Smooth muscle cell (in vitro differentiated cells): ENCODE data around the gene TRHDE. TPM values are rescaled to one million over a fixed set of nuclear protein-coding genes. Genes with fewer than 3 reads are reported as not detected.

Experiments
- DNase-seq: peaks from one replicate; lab custom pipeline; 2025; ENCODE audit not compliant: unreplicated experiment; lab: John Stamatoyannopoulos, UW
- H2AFZ ChIP-seq: fragments of 200-600 bp; sonication (generic); 2 replicates; pipeline ENCODE4 v1.6.0; 2016; ENCODE audit warnings: antibody characterized with exemption, low read depth, mild to moderate bottlenecking
- H3F3A ChIP-seq: fragments of 200-600 bp; sonication (generic); 2 replicates; pipeline ENCODE4 v1.6.0; 2017; ENCODE audit warnings: antibody characterized with exemption, low read depth
- H3K27ac ChIP-seq: fragments of 200-600 bp; sonication (generic); 2 replicates; pipeline ENCODE4 v1.5.1; 2016; ENCODE audit warnings: low read depth, mild to moderate bottlenecking
- H3K27me3 ChIP-seq: fragments of 200-600 bp; sonication (generic); 2 replicates; pipeline ENCODE4 v1.6.1; 2016; ENCODE audit warnings: low read depth, mild to moderate bottlenecking
- H3K36me3 ChIP-seq: fragments of 200-600 bp; sonication (generic); 2 replicates; pipeline ENCODE4 v1.5.1; 2016; ENCODE audit warnings: low read depth
- H3K4me1 ChIP-seq: fragments of 200-600 bp; sonication (generic); 2 replicates; pipeline ENCODE4 v1.5.1; 2016; ENCODE audit warnings: low read depth
- H3K4me2 ChIP-seq: fragments of 200-600 bp; sonication (generic); 2 replicates; pipeline ENCODE4 v1.6.0; 2016; ENCODE audit warnings: mild to moderate bottlenecking
- H3K4me3 ChIP-seq: fragments of 200-600 bp; sonication (generic); 2 replicates; pipeline ENCODE4 v1.5.1; 2016; ENCODE audit warnings: mild to moderate bottlenecking
- H3K79me2 ChIP-seq: fragments of 200-600 bp; sonication (generic); 2 replicates; pipeline ENCODE4 v1.6.0; 2016; ENCODE audit warnings: low read depth, mild to moderate bottlenecking
- H3K9ac ChIP-seq: fragments of 200-600 bp; sonication (generic); 2 replicates; pipeline ENCODE4 v1.6.0; 2016; ENCODE audit warnings: low read depth
- H3K9me3 ChIP-seq: fragments of 200-600 bp; sonication (generic); replicated peaks from 2 replicates; pipeline ENCODE4 v1.5.1; 2016; ENCODE audit warnings: low read depth
- H4K20me1 ChIP-seq: fragments of 200-600 bp; sonication (generic); 2 replicates; pipeline ENCODE4 v1.6.0; 2016; ENCODE audit warnings: low read depth
- CTCF ChIP-seq: fragments of 200-600 bp; sonication (generic); IDR thresholded peaks from 2 replicates; pipeline ENCODE4 v1.5.1; 2017; ENCODE audit warnings: borderline replicate concordance, mild to moderate bottlenecking, antibody characterized with exemption; ENCODE audit not compliant: insufficient read depth, poor library complexity, severe bottlenecking
- WGBS: methylation state at CpG from one replicate; pipeline ENCODE4 v1.1.7; 2016; ENCODE audit warnings: low lambda C conversion rate; 5-methylcytosine and 5-hydroxymethylcytosine counted together
- polyA plus RNA-seq: library from polyadenylated mRNA; unstranded; fragments of >200 nt; fragmentation: Nextera tagmentation; extraction: Ambion mirVana; gene quantifications from 2 replicates; pipeline ENCODE4 v1.2.1, GENCODE V29; 2016
- total RNA-seq: library from RNA; depleted of rRNA; stranded (reverse); fragments of >200 nt; gene quantifications from 2 replicates; pipeline ENCODE4 v1.2.3, GENCODE V29; 2014

The TRHDE gene
- total and polyA plus RNA-seq, 2 experiments from 2014 or later, result 0.32 to 0.81 TPM

GRCh38 chr12:72272731-72273498 is 745 bp downstream of the TRHDE start:
- peaks cover 22% of the 10 kb centered on the region for H3K27me3 ChIP-seq
- no peaks in the 10 kb centered on the region for H3K4me1 ChIP-seq
- no peak for TF ChIP-seq CTCF
- H3K27ac ChIP-seq, result no peak overlapping the region
- peak overlapping the region; percentile 64 for H2AFZ ChIP-seq
- H3K36me3 ChIP-seq, result no peaks in the 10 kb centered on the region
- DNase-seq, result no peak
- WGBS, result 1% methylated on average over 79 of the region's 79 CpGs
- H3F3A ChIP-seq, result no peaks in the 10 kb centered on the region
- H4K20me1 ChIP-seq, result no peaks in the 10 kb centered on the region
- no peaks in the 10 kb centered on the region for H3K79me2 ChIP-seq
- H3K4me3 ChIP-seq, result peak overlapping the region; percentile 61
- peak overlapping the region; percentile 90 for H3K4me2 ChIP-seq
- H3K9me3 ChIP-seq, result no peaks in the 10 kb centered on the region
- H3K9ac ChIP-seq, result no peak overlapping the region

- Histone ChIP-seq H3K27ac (no peak overlapping the region), H4K20me1 (no peaks in the 10 kb centered on the region), H2AFZ (peak overlapping the region; percentile 64), H3K4me2 (peak overlapping the region; percentile 90), H3K9me3 (no peaks in the 10 kb centered on the region), H3F3A (no peaks in the 10 kb centered on the region), H3K4me1 (no peaks in the 10 kb centered on the region), H3K27me3 (peaks cover 22% of the 10 kb centered on the region), H3K4me3 (peak overlapping the region; percentile 61), H3K36me3 (no peaks in the 10 kb centered on the region), H3K79me2 (no peaks in the 10 kb centered on the region), H3K9ac (no peak overlapping the region)
- no peak for TF ChIP-seq CTCF
- DNase-seq, result no peak
- 2% methylated on average over 21 of the region's 24 CpGs for WGBS
Measured at GRCh38 chr12:72273499-72273837, 1.3 kb downstream of the TRHDE start.

GRCh38 chr12:72273851-72274351 is 1.7 kb downstream of the TRHDE start:
- 39% methylated on average over 17 of the region's 17 CpGs for WGBS
- Histone ChIP-seq H2AFZ (peak overlapping the region; percentile 64), H3K9me3 (no peaks in the 10 kb centered on the region), H3K9ac (no peak overlapping the region), H3K4me3 (peak overlapping the region; percentile 61), H3K4me1 (no peaks in the 10 kb centered on the region), H3K4me2 (peak overlapping the region; percentile 90), H3F3A (no peaks in the 10 kb centered on the region), H3K27me3 (peaks cover 22% of the 10 kb centered on the region), H4K20me1 (no peaks in the 10 kb centered on the region), H3K79me2 (no peaks in the 10 kb centered on the region), H3K27ac (no peak overlapping the region), H3K36me3 (no peaks in the 10 kb centered on the region)
- no peak for TF ChIP-seq CTCF
- DNase-seq, result no peak

GRCh38 chr12:72274931-72275330 is 2.8 kb downstream of the TRHDE start:
- H3K27me3 ChIP-seq, result peaks cover 22% of the 10 kb centered on the region
- no peaks in the 10 kb centered on the region for H3F3A ChIP-seq
- H3K4me3 ChIP-seq, result no peak overlapping the region
- peak overlapping the region; percentile 37 for H3K4me2 ChIP-seq
- H3K9ac ChIP-seq, result no peak overlapping the region
- no peaks in the 10 kb centered on the region for H3K4me1 ChIP-seq
- TF ChIP-seq CTCF, result no peak
- H3K9me3 ChIP-seq, result no peaks in the 10 kb centered on the region
- WGBS, result 71% methylated on average over 1 of the region's 1 CpG
- no peaks in the 10 kb centered on the region for H3K79me2 ChIP-seq
- no peak for DNase-seq
- no peak overlapping the region for H3K27ac ChIP-seq
- no peaks in the 10 kb centered on the region for H3K36me3 ChIP-seq
- H4K20me1 ChIP-seq, result no peaks in the 10 kb centered on the region
- no peak overlapping the region for H2AFZ ChIP-seq
